Activated naive CD8-positive, alpha-beta T cell treated with anti-CD3 and anti-CD28 coated beads for 36 hours (primary cell): ENCODE measurements around the gene DNAAF2. TPM values are rescaled to one million over a fixed set of nuclear protein-coding genes. Genes with fewer than 3 reads are reported as not detected.
"Not testable (repeated sequence)": the region's sequence is repeated elsewhere in the genome, so short reads cannot be mapped to it uniquely, and the experiment has no call there.

Experiments used
- DNase-seq: peaks from one replicate; pipeline ENCODE4 v3.0.0; 2021
- H3K27ac Mint-ChIP-seq: one replicate; pipeline ENCODE4 v1.8.0; 2022; ENCODE audit warnings: mild to moderate bottlenecking, moderate library complexity, mixed read lengths
- H3K27me3 Mint-ChIP-seq: one replicate; pipeline ENCODE4 v1.8.0; 2022; ENCODE audit warnings: mild to moderate bottlenecking, mixed read lengths
- H3K36me3 Mint-ChIP-seq: one replicate; pipeline ENCODE4 v1.8.0; 2021; ENCODE audit warnings: mild to moderate bottlenecking, mixed read lengths
- H3K4me1 Mint-ChIP-seq: one replicate; pipeline ENCODE4 v1.8.0; 2021; ENCODE audit warnings: mixed read lengths
- H3K4me3 Mint-ChIP-seq: one replicate; pipeline ENCODE4 v1.8.0; 2022; ENCODE audit warnings: mild to moderate bottlenecking, moderate library complexity, mixed read lengths
- H3K9me3 Mint-ChIP-seq: one replicate; pipeline ENCODE4 v1.8.0; 2022; ENCODE audit warnings: mixed read lengths
- total RNA-seq, 2 experiments: library from RNA; stranded (reverse); gene quantifications; one replicate each; pipeline ENCODE4 v1.2.3, GENCODE V29; 2021

The DNAAF2 gene, protein sequence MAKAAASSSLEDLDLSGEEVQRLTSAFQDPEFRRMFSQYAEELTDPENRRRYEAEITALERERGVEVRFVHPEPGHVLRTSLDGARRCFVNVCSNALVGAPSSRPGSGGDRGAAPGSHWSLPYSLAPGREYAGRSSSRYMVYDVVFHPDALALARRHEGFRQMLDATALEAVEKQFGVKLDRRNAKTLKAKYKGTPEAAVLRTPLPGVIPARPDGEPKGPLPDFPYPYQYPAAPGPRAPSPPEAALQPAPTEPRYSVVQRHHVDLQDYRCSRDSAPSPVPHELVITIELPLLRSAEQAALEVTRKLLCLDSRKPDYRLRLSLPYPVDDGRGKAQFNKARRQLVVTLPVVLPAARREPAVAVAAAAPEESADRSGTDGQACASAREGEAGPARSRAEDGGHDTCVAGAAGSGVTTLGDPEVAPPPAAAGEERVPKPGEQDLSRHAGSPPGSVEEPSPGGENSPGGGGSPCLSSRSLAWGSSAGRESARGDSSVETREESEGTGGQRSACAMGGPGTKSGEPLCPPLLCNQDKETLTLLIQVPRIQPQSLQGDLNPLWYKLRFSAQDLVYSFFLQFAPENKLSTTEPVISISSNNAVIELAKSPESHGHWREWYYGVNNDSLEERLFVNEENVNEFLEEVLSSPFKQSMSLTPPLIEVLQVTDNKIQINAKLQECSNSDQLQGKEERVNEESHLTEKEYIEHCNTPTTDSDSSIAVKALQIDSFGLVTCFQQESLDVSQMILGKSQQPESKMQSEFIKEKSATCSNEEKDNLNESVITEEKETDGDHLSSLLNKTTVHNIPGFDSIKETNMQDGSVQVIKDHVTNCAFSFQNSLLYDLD
- 10 to 100 TPM; 15.5 to 15.6 TPM for total RNA-seq

GRCh38 chr14:49634547-49635334 is at the start of gene DNAAF2:
Gene DNAAF2, minus strand, starts transcription at chr14:49635244. Its CDS starts 95 bp downstream, at chr14:49635149.
- H3K27ac Mint-ChIP-seq: peak within 1 kb of the TSS; percentile 99
- no peaks in the 10 kb centered on the region for H3K9me3 Mint-ChIP-seq
- H3K36me3 Mint-ChIP-seq: peaks cover 65% of the 10 kb centered on the region
- peaks cover 38% of the 10 kb centered on the region for H3K4me1 Mint-ChIP-seq
- no peaks in the 10 kb centered on the region for H3K27me3 Mint-ChIP-seq
- peak; percentile 70 for DNase-seq
- peak within 1 kb of the TSS; percentile 98 for H3K4me3 Mint-ChIP-seq

DNA sequence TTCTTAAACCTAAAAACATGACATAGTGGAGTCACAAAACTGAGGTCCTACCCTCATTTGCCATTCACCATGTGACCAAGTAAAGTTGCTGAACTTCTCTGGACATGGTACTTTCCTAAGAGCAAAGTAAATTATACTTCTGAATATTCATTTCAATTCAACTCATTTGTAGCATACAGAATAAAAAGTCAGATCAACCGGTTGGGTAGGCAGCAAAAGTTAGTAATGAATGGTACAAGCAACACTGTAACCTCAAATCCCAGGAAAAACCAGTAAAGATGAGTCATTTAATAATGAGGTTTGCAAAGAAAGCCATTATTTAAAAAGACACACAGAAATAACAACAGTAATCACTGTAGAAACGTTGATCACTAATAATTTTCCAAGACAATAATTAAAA is 44.2 kb upstream of the DNAAF2 start:
- H3K9me3 Mint-ChIP-seq: no peaks in the 10 kb centered on the region
- DNase-seq: no peak
- no peak overlapping the region for H3K27ac Mint-ChIP-seq
- no peaks in the 10 kb centered on the region for H3K27me3 Mint-ChIP-seq
- H3K4me1 Mint-ChIP-seq: peaks cover 4% of the 10 kb centered on the region
- peaks cover 55% of the 10 kb centered on the region for H3K36me3 Mint-ChIP-seq
- no peak overlapping the region for H3K4me3 Mint-ChIP-seq

DNA sequence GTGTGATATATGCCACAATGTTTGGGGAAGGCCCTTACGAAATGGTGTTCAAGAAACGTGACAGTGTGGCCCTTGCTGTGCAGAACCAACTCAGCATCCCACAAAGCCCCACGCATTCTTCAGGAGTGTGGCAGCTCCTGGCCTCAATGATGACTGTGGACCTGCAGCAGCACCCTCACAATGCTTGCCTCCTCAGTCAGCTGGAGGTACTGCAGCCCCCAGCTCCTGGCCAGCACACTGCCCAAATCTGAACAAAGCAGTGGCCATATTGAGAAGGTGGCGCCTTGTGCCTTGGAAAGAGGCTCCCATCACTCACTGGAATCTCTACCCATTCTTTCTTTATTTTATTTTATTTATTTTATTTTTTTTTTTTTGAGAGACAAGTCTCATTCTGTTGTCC is 42.6 kb upstream of the DNAAF2 start:
- Mint-ChIP-seq H3K27me3 (no peaks in the 10 kb centered on the region), H3K36me3 (peaks cover 64% of the 10 kb centered on the region), H3K9me3 (no peaks in the 10 kb centered on the region), H3K4me3 (no peak overlapping the region), H3K4me1 (peaks cover 4% of the 10 kb centered on the region), H3K27ac (no peak overlapping the region)
- DNase-seq: no peak

DNA sequence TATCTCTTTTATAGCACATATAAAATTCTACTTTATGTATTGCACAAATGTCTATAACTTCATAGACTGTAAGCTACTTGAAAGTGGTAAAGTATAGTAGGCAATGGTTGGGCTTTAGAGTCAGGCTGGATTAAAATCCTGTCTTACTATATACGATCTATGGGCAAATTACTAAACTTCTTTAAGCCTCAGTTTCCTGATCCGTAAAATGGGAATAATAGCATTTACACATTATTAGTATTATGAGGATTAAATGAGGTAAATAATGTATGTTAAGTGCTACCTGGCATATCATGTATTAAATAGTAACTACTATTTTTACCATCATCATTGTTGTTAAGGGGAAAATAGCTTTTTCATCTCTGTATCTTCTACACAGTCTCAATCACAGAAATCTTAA is 38.5 kb upstream of the DNAAF2 start:
- Mint-ChIP-seq H3K27ac (no peak overlapping the region), H3K36me3 (peaks cover 54% of the 10 kb centered on the region), H3K27me3 (no peaks in the 10 kb centered on the region), H3K4me3 (no peak overlapping the region), H3K4me1 (peaks cover 3% of the 10 kb centered on the region), H3K9me3 (no peaks in the 10 kb centered on the region)
- no peak for DNase-seq

GRCh38 chr14:49670475-49670874 is 35.4 kb upstream of the DNAAF2 start:
- Mint-ChIP-seq H3K27me3 (no peaks in the 10 kb centered on the region), H3K9me3 (no peaks in the 10 kb centered on the region), H3K4me3 (no peak overlapping the region), H3K36me3 (peaks cover 41% of the 10 kb centered on the region), H3K4me1 (peaks cover 3% of the 10 kb centered on the region), H3K27ac (no peak overlapping the region)
- DNase-seq: no peak

DNA sequence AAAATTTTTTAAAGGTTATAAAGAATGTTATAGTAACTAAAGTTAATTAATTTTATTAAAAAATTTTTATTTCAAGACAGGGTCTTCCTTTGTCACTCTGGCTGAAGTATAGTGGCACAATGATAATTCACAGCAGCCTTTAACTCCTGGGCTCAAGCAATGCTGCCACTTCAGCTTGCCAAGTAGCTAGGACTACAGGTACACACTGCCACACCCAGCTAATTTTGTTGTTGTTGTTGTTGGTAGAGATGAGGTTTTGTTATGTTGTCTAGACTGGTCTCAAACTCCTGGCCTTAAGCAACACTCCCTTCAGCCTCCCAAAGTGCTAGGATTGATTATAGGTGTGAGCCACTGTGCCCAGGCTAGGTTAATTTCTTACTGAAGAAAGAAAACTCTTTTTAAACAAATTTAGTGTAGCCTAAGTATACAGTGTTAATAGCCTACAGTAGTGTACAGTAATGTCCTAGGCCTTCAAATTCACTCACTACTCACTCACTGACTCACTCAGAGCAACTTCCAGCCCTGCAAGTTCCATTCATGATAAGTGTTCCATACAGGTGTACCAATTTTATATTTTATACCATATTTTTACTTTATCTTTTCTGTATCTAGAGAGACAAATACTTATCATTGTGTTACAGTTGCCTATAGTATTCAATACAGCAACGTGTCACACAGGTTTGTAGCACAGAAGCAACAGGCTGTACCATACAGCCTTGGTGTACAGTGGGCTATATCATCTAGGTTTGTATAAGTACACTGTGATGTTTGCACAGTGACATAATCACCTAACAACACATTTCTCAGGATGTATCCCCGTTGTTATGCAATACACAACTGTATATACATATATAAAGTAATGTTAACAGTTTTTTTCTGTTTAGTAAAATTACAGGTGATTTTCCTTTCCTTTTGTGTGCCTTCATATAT is 24.7 kb upstream of the DNAAF2 start:
- no peaks in the 10 kb centered on the region for H3K27me3 Mint-ChIP-seq
- no peak for DNase-seq
- H3K4me1 Mint-ChIP-seq: no peaks in the 10 kb centered on the region
- H3K9me3 Mint-ChIP-seq: no peaks in the 10 kb centered on the region
- H3K27ac Mint-ChIP-seq: no peak overlapping the region
- H3K4me3 Mint-ChIP-seq: no peak overlapping the region
- peaks cover 16% of the 10 kb centered on the region for H3K36me3 Mint-ChIP-seq

- not testable (repeated sequence) for H3K4me3 Mint-ChIP-seq, H3K27me3 Mint-ChIP-seq, H3K4me1 Mint-ChIP-seq, DNase-seq, H3K9me3 Mint-ChIP-seq, H3K27ac Mint-ChIP-seq
- peaks cover 16% of the 10 kb centered on the region for H3K36me3 Mint-ChIP-seq
Observed at GRCh38 chr14:49657500-49657899, 22.5 kb upstream of the DNAAF2 start.

DNA sequence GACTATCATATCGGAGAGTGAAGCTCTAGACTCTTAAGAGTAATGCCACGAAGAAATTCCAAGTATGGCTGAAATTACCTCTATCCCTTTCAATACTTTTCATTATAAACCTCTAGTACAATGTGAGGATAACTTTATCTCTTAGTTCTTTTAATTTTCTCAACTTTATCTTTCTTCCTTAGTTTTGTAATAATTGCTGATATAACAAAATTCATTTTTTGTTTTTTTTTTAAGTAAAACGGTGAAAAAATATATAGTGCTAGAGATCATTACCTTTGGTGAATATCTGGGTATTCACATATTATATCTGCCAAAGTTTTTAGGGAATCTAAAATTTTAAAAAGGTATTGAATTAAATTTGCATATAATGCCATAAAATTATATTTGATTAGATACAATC is 19.5 kb upstream of the DNAAF2 start:
- Mint-ChIP-seq H3K9me3 (no peaks in the 10 kb centered on the region), H3K27ac (no peak overlapping the region), H3K36me3 (peaks cover 12% of the 10 kb centered on the region), H3K27me3 (no peaks in the 10 kb centered on the region), H3K4me3 (no peak overlapping the region), H3K4me1 (no peaks in the 10 kb centered on the region)
- no peak for DNase-seq

DNA sequence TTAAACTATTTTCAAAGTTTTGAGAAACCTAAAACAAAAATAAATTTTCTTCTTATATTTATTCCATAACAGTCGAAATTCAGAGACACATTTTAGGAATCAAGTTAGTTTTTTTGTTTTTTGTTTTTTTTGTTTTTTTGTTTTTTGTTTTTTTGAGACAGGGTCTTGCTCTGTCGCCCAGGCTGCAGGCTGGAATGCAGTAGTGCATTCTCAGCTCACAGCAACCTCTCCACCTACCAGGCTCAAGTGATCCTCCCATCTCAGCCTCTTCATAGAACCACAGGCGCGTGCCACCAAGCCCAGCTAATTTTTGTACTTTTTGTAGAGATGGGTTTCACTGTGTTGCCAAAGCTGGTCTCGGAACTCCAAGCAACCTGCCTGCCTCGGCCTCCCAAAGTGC is 18.5 kb upstream of the DNAAF2 start:
- Mint-ChIP-seq H3K4me1 (no peaks in the 10 kb centered on the region), H3K27ac (no peak overlapping the region), H3K9me3 (no peaks in the 10 kb centered on the region), H3K4me3 (no peak overlapping the region), H3K27me3 (no peaks in the 10 kb centered on the region), H3K36me3 (peaks cover 12% of the 10 kb centered on the region)
- DNase-seq: no peak

DNA sequence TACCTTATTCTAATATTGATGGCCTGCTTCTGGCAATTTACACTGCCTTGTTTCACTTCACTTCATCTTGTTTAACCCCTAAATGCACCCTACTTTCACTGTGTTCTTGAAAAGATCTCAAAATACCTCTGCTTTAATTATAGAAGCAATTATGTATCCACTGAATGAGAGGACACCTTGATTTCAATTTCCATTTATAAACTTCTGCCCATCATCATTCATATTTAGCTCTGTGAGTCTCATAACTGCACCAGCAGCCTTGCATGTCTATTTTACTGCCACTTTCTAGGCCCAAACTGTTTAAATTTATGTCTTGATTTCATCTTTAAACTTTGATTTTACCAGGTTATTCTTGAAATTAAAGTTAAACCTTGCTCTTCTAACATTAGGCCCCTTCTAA is 7.1 kb upstream of the DNAAF2 start:
- Mint-ChIP-seq H3K27ac (peak overlapping the region; percentile 65), H3K36me3 (peaks cover 39% of the 10 kb centered on the region), H3K4me3 (no peak overlapping the region), H3K4me1 (peaks cover 40% of the 10 kb centered on the region), H3K27me3 (no peaks in the 10 kb centered on the region), H3K9me3 (no peaks in the 10 kb centered on the region)
- no peak for DNase-seq

DNA sequence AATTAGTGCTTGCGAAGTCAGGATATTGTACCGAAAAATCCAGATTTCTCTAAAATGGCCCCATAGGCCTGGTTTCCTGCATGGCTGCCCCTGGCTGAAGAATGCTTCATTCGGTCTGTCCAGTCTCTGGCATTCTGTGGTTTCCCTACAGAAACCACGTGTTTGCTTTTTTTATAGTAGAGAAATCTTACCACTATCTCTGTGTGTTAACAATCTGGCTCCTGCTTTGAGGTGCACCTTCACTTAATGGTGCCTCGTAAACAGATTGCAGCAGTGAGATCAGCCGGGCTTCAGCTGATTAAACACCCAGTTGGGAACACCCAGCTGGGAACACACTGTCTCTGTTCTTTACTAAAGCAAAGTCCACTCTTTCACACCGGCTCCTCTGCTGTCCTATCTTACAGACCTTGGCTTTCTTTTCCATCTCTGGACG is 6.7 kb upstream of the DNAAF2 start:
- no peaks in the 10 kb centered on the region for H3K9me3 Mint-ChIP-seq
- H3K36me3 Mint-ChIP-seq: peaks cover 39% of the 10 kb centered on the region
- peak overlapping the region; percentile 65 for H3K27ac Mint-ChIP-seq

GRCh38 chr14:49640540-49641417 is 5.7 kb upstream of the DNAAF2 start:
- Mint-ChIP-seq H3K27me3 (no peaks in the 10 kb centered on the region), H3K4me3 (no peak overlapping the region), H3K4me1 (peaks cover 49% of the 10 kb centered on the region), H3K36me3 (peaks cover 46% of the 10 kb centered on the region), H3K9me3 (no peaks in the 10 kb centered on the region), H3K27ac (peak overlapping the region; percentile 1)
- DNase-seq: no peak

More for the DNA sequence above, 6.7 kb upstream of the DNAAF2 start:
- Mint-ChIP-seq H3K4me3 (no peak overlapping the region), H3K4me1 (peaks cover 42% of the 10 kb centered on the region), H3K27me3 (no peaks in the 10 kb centered on the region)
- no peak for DNase-seq

DNA sequence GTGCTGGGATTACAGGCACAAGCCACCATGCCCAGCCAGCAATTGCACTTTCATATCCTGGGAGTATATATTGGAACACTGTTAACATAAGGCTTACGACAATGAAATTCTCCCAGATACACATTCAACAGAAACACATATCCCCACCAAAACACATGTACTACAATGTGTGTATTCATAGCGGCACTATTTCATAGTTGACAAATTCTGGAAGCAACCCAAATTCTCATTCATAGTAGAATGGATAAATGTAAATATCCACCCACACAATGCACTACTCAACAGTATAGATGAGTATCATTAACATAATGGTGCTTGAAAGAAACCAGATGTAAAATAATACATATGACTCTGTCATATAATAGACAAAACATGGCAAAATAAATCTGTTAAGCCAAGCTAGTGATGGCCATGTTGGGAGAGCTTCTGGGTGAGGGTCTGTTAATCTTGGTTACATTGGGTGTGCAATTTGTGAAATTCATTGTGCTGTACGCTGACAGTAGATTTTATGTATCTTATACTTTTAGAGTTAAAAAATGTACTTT is 2.6 kb upstream of the DNAAF2 start:
- H3K27me3 Mint-ChIP-seq: no peaks in the 10 kb centered on the region
- H3K4me3 Mint-ChIP-seq: no peak overlapping the region
- H3K36me3 Mint-ChIP-seq: peaks cover 57% of the 10 kb centered on the region
- peak overlapping the region; percentile 39 for H3K27ac Mint-ChIP-seq
- no peaks in the 10 kb centered on the region for H3K9me3 Mint-ChIP-seq
- DNase-seq: no peak
- peaks cover 49% of the 10 kb centered on the region for H3K4me1 Mint-ChIP-seq
